ENCODE measurements around the gene QSOX2. TPM values are rescaled to one million over a fixed set of nuclear protein-coding genes. Genes with fewer than 3 reads are reported as not detected.

QSOX2 gene
- total and polyA plus RNA-seq, 4 donors, result 0.79 to 12.7 (median 4.3) TPM

- Histone ChIP-seq H3K36me3 (ENCODE audit: control insufficient read depth in 4 of 4, insufficient read depth in 3 of 4, low read depth in 1 of 4, low read length in 3 of 4) (no peaks in the 10 kb centered on the region), H3K27me3 (ENCODE audit: control insufficient read depth in 4 of 4, insufficient read depth in 4 of 4, low read length in 3 of 4) (peaks cover 0 to 33% (median 4%) of the 10 kb centered on the region in 4 donors), H3K27ac (ENCODE audit: low read depth in 1 of 2, low read length in 2 of 2) (no peak overlapping the region), H3K9me3 (ENCODE audit: control insufficient read depth in 4 of 4, low read length in 3 of 4) (no peaks in the 10 kb centered on the region), H3K4me1 (ENCODE audit: control insufficient read depth in 4 of 4, insufficient read depth in 4 of 4, low read length in 3 of 4) (peaks cover 0 to 6% (median 2%) of the 10 kb centered on the region in 4 donors), H3K4me3 (ENCODE audit: low read depth in 1 of 3, low read length in 3 of 3) (no peak overlapping the region), H3K9ac (ENCODE audit: low read depth in 1 of 2, low read length in 2 of 2) (no peak overlapping the region)
- TF ChIP-seq FOXA2 (IDR thresholded peaks at IDR 0.05) (no peak), GABPA (IDR thresholded peaks at IDR 0.05 in 1 of 2, conservative IDR thresholded peaks at IDR 0.05 in 1 of 2) (no peak), HNF4G (IDR thresholded peaks at IDR 0.05) (no peak), NR2F2 (IDR thresholded peaks at IDR 0.05) (no peak), REST (IDR thresholded peaks at IDR 0.05) (no peak), HNF4A (conservative IDR thresholded peaks at IDR 0.05) (no peak), CTCF (IDR thresholded peaks at IDR 0.05; ENCODE audit: low read depth, low read length, missing input control) (no peak), TAF1 (conservative IDR thresholded peaks at IDR 0.05) (no peak), FOXA1 (IDR thresholded peaks at IDR 0.05) (no peak), EGR1 (IDR thresholded peaks at IDR 0.05; ENCODE audit: low read depth in 2 of 2) (no peak), YY1 (IDR thresholded peaks at IDR 0.05) (no peak), RXRA (IDR thresholded peaks at IDR 0.05) (no peak), SP1 (IDR thresholded peaks at IDR 0.05) (no peak)
- 64% methylated on average over 11 of the region's 11 CpGs for WGBS
- DNase-seq (ENCODE audit: low spot score), result no peak
Observed at GRCh38 chr9:136190656-136191055, 55.0 kb downstream of the QSOX2 start.

GRCh38 chr9:136190237-136190601, 55.4 kb downstream of the QSOX2 start:
- WGBS, result 66% methylated on average over 7 of the region's 7 CpGs
- H3K27me3 ChIP-seq (ENCODE audit: control insufficient read depth in 4 of 4, insufficient read depth in 4 of 4, low read length in 3 of 4), result peaks cover 0 to 30% (median 3%) of the 10 kb centered on the region in 4 donors

More at GRCh38 chr9:136190237-136190601, 55.4 kb downstream of the QSOX2 start:
- Histone ChIP-seq H3K4me1 (ENCODE audit: control insufficient read depth in 4 of 4, insufficient read depth in 4 of 4, low read length in 3 of 4) (peaks cover 0 to 6% (median 2%) of the 10 kb centered on the region in 4 donors), H3K27ac (ENCODE audit: low read depth in 1 of 2, low read length in 2 of 2) (no peak overlapping the region), H3K9me3 (ENCODE audit: control insufficient read depth in 4 of 4, low read length in 3 of 4) (no peaks in the 10 kb centered on the region), H3K4me3 (ENCODE audit: low read depth in 1 of 3, low read length in 3 of 3) (no peak overlapping the region), H3K9ac (ENCODE audit: low read depth in 1 of 2, low read length in 2 of 2) (no peak overlapping the region), H3K36me3 (ENCODE audit: control insufficient read depth in 4 of 4, insufficient read depth in 3 of 4, low read depth in 1 of 4, low read length in 3 of 4) (no peaks in the 10 kb centered on the region)
- TF ChIP-seq HNF4A (conservative IDR thresholded peaks at IDR 0.05) (no peak), SP1 (IDR thresholded peaks at IDR 0.05) (no peak), REST (IDR thresholded peaks at IDR 0.05) (no peak), EGR1 (IDR thresholded peaks at IDR 0.05; ENCODE audit: low read depth in 2 of 2) (no peak)
- TF ChIP-seq, protein P1, sequence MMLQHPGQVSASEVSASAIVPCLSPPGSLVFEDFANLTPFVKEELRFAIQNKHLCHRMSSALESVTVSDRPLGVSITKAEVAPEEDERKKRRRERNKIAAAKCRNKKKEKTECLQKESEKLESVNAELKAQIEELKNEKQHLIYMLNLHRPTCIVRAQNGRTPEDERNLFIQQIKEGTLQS (IDR thresholded peaks at IDR 0.05), result no peak
- no peak for DNase-seq (ENCODE audit: low spot score)

Measured in liver (tissue), 9 donors.